ENCODE data around the gene EMILIN2.

EMILIN2 gene

GRCh38 chr18:2898186-2898640 is 51.4 kb downstream of the EMILIN2 start:
- TF ChIP-seq GATA2 (IDR thresholded peaks at IDR 0.05; ENCODE audit: low read depth, low read length) (no peak), GATA3 (IDR thresholded peaks at IDR 0.05; ENCODE audit: low read depth, low read length) (no peak)

DNA sequence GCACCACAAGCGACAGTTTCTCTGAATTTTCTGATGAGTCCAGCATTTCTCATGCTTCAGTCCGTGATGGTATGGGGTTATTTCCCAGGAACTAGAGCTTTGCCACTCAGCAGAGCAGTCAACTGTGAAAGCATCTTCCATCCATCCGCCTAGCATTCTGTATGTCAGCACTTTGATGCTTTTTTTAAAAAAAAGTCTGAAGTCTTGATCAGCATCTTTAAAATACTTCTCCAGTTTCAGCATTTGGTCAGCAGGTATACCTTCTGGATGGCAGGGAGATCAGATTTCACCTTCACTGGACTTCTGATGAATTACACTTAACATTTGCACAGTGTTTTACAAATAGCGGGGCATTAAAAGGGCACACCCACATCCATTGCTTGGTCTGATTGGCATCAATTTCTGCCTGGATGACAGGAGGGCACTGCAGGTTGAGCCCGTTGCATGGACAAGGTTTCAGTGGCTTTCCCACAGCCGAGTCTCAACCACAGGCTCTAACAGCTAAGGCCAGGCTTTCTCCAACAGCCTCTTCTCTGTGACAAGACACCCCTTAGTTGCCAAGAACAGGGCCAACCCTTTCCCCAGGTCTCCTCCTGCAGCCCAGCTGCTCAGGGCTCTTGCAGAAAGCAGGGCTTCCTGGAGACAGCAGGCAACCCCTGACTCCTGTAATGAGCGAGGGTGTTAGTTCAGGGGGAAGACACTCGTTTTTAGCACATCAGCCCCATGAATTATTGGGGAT is 54.0 kb downstream of the EMILIN2 start:
- TF ChIP-seq GATA3 (IDR thresholded peaks at IDR 0.05; ENCODE audit: low read depth, low read length) (no peak), GATA2 (IDR thresholded peaks at IDR 0.05; ENCODE audit: low read depth, low read length) (no peak)

DNA sequence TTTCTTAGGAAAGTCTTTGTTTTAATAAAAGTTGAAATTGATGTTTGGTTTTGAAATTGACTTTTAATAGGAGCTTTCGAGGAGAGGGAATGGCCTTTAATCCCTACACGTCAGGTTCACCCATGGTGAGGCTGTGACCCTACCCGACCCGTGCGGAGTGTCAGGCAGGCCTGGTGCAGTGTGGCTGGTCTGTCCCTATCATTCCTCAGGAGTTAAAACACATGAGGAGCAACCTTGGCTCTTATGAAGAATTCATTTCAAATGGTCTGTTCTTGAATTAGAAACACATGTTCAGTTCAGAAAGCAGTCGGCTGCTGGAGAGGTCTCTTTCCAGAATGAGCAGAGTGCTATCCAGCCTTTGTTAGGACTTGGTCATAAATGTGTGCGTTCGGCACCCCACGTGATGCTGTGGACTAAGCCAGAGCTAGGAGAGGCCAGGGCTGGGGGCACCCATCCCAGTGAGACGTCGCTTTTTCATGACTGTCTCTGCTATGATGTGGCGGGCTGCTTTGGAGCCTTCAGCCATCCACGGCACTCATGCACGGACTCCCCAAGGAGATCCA is 54.7 kb downstream of the EMILIN2 start:
- TF ChIP-seq GATA3 (IDR thresholded peaks at IDR 0.05; ENCODE audit: low read depth, low read length), result no peak
- TF ChIP-seq GATA2 (IDR thresholded peaks at IDR 0.05; ENCODE audit: low read depth, low read length), result no peak

DNA sequence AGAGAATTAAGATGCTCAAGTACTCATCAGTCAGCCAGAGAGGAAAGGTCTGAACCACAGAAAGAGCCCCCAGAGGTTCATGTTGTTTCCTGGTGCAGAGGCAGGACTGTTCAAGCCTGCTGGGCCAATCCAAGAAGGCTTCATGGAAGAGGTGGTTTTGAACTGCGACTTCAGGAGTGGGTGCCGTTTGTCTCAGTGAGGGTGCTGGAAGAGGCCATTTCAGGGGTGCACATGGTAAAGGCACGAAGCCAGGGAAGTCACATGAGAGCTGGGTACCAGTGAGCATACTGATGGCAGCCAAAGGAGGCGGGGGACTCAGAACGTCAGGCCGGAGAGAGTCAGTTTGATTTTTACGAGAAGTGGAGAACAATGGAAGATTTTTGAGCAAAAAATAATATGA is 55.5 kb downstream of the EMILIN2 start:
- TF ChIP-seq GATA3 (IDR thresholded peaks at IDR 0.05; ENCODE audit: low read depth, low read length) (no peak), GATA2 (IDR thresholded peaks at IDR 0.05; ENCODE audit: low read depth, low read length) (no peak)

GRCh38 chr18:2903006-2903405 is 56.2 kb downstream of the EMILIN2 start:
- no peak for TF ChIP-seq GATA3 (IDR thresholded peaks at IDR 0.05; ENCODE audit: low read depth, low read length)
- TF ChIP-seq GATA2 (IDR thresholded peaks at IDR 0.05; ENCODE audit: low read depth, low read length), result no peak

GRCh38 chr18:2905854-2906703 is 59.3 kb downstream of the EMILIN2 start:
- TF ChIP-seq GATA2 (IDR thresholded peaks at IDR 0.05; ENCODE audit: low read depth, low read length) (no peak), GATA3 (IDR thresholded peaks at IDR 0.05; ENCODE audit: low read depth, low read length) (no peak)

DNA sequence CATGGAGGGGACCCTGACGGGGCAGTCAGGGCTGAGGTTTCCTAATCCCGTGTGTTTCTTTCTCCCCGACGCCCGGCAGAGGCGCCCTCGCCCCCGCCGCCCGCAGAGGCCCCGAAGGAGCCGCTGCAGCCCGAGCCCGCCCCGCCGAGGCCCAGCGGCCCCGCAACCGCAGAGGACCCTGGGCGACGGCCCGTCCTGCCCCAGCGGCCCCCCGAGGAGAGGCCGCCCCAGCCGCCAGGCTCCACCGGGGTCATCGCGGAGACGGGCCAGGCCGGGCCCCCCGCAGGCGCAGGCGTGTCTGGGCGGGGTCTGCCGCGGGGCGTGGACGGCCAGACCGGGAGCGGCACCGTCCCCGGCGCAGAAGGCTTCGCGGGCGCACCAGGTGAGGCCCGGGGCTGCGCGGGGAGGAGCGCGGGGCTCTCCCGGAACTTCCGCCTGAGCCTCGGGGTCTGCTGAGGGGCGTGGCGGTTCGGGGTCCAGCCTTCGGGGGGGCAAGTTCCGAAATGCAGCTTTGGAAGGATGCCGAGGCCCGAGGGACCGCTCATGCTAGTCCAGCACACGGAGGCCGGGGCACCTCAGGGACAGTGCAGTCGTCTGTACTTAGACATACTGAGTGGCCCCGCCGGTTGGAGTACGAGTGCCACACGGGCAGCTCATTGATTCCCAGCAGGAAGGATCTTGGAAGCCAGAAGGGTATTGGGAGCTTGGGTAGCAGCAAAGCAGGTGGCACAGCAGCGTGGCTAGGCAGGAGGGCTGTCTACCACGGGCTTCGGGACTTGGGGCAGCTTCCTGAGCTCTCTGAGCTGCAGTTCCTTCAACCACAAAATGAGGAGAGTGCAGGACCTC is 60.1 kb downstream of the EMILIN2 start:
- TF ChIP-seq GATA2 (IDR thresholded peaks at IDR 0.05; ENCODE audit: low read depth, low read length), result no peak

GRCh38 chr18:2907550-2908135 is 60.8 kb downstream of the EMILIN2 start:
- TF ChIP-seq GATA2 (IDR thresholded peaks at IDR 0.05; ENCODE audit: low read depth, low read length), result no peak
- no peak for TF ChIP-seq GATA3 (IDR thresholded peaks at IDR 0.05; ENCODE audit: low read depth, low read length)

DNA sequence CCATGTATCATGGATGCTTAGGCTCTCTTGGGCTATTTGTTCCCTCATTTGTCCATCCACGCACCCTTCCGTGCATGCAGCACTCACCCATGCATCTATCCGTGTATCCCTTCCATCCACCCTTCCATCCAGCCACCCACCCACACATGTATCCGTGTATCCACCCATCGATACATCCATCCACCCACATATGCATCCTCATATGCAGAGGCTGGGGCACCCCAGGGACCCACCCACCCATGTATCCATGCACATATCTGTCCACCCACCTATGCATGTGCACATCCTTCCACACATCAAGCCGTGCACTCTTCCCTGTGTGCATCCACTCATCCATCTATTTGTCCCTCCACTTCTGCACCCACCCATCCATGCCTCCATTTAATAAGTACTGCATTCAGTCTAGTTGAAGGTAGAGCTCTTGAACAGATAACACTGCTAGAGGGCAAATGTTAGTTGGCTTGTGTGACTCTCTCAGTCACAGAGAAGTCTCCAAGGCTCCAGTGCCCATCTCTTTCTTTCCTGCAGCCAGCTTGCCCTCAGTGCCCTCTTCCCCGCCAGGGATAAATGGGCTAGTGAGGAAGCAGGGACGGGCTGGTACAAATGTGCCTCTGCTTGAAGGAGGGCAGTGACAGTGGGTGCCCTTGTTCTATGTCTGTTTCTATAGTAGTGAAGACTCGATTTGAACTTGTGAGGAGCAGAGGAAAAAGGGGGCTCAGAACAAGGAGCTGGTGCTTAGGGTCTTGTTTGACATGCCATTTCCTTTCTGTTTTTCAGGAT is 61.5 kb downstream of the EMILIN2 start:
- TF ChIP-seq GATA2 (IDR thresholded peaks at IDR 0.05; ENCODE audit: low read depth, low read length), result no peak
- TF ChIP-seq GATA3 (IDR thresholded peaks at IDR 0.05; ENCODE audit: low read depth, low read length), result no peak

- no peak for TF ChIP-seq GATA3 (IDR thresholded peaks at IDR 0.05; ENCODE audit: low read depth, low read length)
- TF ChIP-seq GATA2 (IDR thresholded peaks at IDR 0.05; ENCODE audit: low read depth, low read length), result no peak
Measured at GRCh38 chr18:2908946-2909335, 62.1 kb downstream of the EMILIN2 start.

DNA sequence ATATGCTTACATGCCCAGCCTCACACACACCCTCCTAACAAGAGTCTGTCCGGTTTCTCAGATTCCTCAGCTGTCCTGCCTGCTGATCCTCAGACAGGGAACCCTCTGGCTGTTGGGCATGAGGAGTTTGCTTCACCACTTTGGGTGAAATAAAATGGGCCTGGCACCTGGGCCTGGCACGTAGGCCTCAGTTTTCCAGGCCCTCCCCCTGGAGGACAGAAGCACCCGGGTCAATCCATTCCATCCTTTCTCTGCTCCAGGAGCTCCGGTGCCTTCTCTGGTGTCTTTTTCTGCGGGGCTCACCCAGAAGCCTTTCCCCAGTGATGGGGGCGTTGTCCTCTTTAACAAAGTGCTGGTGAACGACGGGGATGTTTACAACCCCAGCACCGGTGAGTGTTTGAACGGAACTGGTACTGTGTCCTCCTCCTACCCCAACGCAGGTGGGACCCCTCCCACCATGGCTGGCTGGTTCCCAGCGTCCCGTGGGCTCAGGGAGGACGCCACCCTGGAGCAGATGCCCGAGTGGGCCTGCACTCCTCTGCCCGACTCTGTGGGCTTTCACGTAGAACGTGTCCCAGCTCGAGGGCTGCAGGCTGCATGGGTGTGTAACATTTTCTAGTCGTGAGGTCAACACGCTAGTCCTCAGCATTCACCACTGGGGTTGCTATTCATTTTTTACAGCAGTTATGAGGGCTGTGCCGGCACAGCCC is 62.8 kb downstream of the EMILIN2 start:
- TF ChIP-seq GATA3 (IDR thresholded peaks at IDR 0.05; ENCODE audit: low read depth, low read length) (no peak), GATA2 (IDR thresholded peaks at IDR 0.05; ENCODE audit: low read depth, low read length) (no peak)

GRCh38 chr18:2910261-2910660 is 63.5 kb downstream of the EMILIN2 start:
- TF ChIP-seq GATA3 (IDR thresholded peaks at IDR 0.05; ENCODE audit: low read depth, low read length) (no peak), GATA2 (IDR thresholded peaks at IDR 0.05; ENCODE audit: low read depth, low read length) (no peak)
